C4-2B (cell line): ENCODE data around the gene UVRAG.

Experiments
- CTCF ChIP-seq: fragments of 450-650 bp; conservative IDR thresholded peaks from 2 replicates; pipeline ENCODE4 v1.5.1; 2017; ENCODE audit warnings: mild to moderate bottlenecking
- ZFX ChIP-seq: fragments of 450-650 bp; IDR thresholded peaks from 2 replicates; pipeline ENCODE4 v1.6.1; 2017

DNA sequence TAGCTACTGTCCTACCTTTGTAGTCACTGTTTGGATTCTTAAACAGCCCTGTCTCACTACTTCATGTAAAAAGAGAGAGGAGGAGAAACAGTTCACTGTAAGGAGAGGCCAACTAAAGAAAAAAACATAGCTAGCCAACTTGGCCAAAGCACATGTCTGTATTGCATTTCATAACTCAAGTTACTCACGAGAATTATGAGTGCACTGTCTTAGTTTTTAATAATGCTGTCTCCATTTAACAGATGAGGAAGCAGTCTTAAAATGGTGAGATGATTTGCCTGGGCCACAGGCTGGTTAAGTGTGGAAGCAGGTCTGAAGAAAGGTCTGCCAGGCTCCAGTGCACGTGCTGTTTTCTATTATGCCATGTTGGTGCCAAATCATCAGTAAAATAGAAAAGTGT lies 104.5 kb downstream of the UVRAG start:
- TF ChIP-seq CTCF, result no peak
- no peak for TF ChIP-seq ZFX
